GM18517 (cell line): ENCODE data around the gene TRIM16.
"Not testable (repeated sequence)": the region's sequence is repeated elsewhere in the genome, so short reads cannot be mapped to it uniquely, and the experiment has no call there.

Source experiments
- ATAC-seq: cut with Tn5 transposase; IDR thresholded peaks from one replicate; pipeline ENCODE4 v1.9.1; 2021; ENCODE audit warnings: mild to moderate bottlenecking, moderate library complexity; ENCODE audit not compliant: unreplicated experiment

The TRIM16 gene

DNA sequence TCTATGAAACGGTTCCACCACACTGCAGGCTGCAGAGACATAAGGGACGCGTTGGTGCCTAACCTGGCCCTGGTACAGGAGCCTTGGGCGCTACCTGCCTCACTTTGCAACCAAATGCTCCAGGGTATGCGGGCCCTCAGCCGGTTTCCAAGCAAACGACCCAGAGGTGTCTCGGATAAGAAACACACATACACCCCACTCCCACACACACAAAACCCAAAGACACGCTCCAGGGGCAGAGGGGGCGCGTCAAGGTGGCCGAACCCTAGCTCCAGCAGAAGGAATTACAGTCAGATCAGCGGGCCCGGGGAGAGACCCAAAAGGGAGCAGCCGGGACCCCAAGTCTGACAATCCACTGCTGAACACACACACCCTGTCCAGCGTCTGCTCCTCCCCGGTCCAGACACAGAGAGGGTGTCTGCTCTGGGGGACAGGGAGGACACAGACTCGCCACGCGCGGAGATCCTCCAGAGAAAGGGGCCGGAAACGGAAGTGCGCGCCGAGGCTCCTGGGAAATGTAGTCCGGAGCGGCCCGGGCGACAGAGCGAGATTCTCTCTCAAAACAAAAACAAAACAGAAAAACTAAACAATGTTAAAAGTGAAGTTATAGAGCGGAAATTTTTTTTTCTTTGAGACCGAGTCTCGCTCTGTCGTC is at the start of gene TRIM16:
TSS of gene TRIM16 (minus strand) at position 488 of the 655 bp plus-strand sequence. CDS start 32,702 bp downstream, outside the sequence.
- peak; percentile 83 for ATAC-seq

DNA sequence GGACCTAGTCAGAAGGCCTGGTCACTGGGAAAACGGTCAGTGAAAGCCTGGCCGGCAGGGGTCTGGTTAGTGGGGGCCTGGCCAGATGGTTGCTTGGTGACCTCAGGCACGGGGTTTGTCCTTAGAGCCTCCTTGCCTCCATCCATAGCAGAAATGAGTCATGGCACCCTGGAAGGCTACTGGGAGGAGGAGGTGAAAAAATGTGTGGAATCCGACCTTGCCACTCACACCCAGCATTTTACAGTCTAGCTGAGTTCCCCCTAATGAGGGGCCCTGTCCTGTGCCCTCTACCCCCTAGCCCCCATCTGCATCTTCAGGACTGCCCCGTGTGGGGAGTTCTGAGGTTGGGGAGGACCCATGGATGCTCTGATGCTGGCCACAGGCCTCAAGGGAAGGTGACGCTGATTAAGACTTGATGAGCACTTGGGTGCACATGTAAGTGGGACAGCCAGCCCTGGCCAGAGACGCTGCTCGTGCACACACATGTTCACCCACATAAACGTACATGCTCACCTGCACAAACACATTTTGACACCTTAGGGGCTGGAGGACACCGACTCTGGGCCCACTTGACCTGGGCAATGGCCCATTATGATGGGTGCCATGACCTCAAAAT is 49.2 kb upstream of the TRIM16 start:
- not testable (repeated sequence) for ATAC-seq

DNA sequence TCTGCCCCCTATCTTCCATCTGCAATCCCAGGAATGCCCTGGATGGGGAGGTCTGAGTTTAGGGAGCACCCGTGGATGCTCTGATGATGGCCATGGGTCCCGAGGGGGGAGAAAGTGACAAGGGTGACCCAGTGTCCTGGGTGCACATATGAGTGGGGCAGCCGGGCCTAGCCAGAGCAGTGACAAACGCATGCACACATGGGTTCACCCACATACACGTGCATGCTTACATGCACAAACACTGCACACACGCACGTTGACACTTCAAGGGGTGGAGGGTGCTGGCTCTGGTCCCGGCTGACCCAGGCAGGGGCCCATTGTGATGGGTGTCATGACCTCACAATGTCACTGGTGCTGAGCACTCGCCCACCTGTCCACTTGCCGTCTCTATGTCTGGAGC is 47.8 kb upstream of the TRIM16 start, which contains the start of gene TBC1D26:
TSS of gene TBC1D26 (plus strand) at position 384 of the 400 bp plus-strand sequence. CDS start 3,066 bp downstream, outside the sequence.
- not testable (repeated sequence) for ATAC-seq

DNA sequence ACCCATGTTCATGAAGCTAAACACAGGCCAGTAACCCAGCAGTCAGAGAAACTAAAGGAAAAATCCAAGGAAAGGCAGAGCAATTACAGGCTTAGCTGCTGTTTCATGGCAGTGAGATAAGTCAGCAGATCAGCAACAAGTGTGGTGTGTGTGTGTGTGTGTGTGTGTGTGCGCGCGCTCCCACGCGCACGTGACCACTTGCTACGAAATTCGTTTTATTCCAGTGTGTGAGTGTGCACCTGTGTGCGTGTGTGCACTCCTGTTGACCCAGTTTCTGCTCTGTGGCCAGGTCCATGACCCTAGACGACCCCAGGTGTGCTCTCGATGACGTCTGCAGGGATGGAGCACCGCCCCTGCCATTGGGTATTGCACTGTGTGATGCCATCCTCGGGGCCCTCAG is 46.4 kb upstream of the TRIM16 start:
- not testable (repeated sequence) for ATAC-seq

DNA sequence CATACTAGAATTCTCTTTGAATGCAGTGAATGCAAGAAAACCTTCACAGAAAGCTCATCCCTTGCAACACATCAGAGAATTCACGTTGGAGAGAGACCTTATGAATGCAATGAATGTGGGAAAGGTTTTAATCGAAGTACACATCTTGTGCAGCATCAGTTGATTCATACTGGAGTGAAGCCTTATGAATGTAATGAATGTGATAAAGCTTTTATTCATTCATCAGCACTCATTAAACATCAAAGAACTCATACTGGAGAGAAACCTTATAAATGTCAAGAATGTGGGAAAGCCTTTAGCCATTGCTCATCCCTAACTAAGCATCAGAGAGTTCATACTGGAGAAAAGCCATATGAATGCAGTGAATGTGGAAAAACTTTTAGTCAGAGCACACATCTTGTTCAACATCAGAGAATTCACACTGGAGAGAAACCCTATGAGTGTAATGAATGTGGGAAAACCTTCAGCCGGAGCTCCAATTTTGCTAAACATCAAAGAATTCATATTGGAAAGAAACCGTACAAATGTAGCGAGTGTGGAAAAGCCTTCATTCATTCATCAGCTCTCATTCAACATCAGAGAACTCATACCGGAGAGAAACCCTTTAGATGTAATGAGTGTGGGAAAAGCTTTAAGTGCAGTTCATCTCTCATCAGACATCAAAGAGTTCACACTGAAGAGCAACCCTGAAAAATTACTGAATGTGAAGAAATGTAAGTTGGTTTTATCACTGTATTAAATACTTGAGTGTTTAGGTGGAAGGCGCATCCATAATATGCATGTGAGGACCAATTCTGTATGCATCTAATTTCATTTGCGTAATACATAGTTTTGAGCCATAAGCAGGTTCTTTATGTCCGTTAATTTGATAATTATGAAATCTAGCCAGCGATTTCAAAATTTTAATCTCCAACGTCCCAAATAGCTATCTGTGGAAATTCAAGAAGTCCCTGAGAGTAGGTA is 32.8 kb upstream of the TRIM16 start:
- ATAC-seq: not testable (repeated sequence)

DNA sequence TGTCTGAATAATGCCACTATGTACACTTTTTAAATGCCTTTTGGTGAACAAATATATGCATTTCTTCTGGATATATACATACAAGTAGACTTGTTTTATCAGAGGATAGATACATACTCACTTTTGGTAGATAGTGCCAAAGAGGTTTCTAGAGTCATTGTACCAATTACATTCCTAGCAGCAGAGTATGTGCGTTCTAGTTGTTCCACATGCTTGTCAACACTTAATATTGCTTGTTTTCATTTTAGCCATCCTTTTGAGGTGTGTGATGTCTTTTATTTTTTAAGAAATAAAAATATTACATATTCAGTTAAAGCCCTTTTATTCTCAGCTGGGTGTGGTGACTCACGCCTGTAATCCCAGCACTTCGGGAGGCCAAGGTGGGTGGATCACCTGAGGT is 24.8 kb upstream of the TRIM16 start:
- not testable (repeated sequence) for ATAC-seq

DNA sequence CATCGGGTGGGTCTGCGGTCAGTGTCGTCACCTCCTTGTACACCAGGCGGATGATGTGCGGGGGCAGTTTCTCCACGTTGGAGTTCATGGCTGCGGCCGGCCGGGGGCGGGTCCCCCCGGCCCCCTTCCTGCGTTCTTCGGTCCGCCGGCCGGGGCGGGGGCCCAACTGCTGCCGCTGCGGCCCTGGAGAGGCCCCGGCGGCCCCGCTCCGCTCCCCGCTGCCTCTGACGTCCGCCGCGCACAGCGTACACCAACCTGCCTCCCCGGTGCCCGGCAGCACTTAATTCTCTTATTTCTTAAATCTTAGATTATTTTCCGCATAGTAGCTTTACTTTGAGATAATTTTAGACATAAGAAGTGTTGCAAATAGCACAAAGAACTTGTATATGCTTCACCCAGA is 20.7 kb upstream of the TRIM16 start:
- ATAC-seq: not testable (repeated sequence)

DNA sequence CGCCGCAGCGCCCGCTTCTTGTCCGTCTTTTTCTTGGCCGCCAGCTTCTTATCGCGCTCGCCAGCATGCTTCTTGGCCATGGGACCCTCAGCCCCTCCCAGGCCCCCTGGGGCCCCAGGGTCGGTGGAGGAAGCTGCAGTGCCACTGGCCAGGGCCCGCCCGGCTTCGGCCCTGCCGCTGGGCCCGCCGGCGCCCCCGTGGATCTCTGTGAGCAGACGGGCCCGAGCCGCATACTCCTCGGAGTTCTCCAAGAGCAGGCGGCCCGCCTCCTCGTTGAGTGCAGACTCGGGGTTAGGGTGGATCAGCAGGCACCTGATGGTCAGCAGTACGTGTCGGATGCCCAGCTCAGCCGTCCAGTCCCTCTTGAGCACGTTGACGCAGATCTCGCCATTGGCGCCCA is 20.1 kb upstream of the TRIM16 start:
- not testable (repeated sequence) for ATAC-seq

DNA sequence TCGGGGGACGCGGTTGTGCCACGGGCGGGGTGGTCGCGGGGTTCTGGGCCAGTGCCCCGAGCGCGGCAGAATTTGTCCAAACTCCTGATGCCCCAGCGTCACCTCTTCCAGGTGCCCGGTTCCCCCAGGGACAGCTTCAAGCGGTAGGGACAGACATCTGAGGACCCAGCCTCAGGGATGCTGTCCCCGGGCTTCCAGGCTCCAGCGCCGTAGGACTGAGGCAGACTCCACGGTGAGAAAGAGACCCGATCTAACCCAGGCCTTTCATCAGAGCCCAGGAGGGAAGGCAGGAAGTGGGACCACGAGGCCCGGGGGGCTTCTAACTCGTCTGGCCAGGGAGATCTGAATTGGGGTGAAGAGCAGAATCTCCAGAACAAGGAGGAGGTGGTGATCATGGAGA is 15.8 kb upstream of the TRIM16 start:
- ATAC-seq: not testable (repeated sequence)

DNA sequence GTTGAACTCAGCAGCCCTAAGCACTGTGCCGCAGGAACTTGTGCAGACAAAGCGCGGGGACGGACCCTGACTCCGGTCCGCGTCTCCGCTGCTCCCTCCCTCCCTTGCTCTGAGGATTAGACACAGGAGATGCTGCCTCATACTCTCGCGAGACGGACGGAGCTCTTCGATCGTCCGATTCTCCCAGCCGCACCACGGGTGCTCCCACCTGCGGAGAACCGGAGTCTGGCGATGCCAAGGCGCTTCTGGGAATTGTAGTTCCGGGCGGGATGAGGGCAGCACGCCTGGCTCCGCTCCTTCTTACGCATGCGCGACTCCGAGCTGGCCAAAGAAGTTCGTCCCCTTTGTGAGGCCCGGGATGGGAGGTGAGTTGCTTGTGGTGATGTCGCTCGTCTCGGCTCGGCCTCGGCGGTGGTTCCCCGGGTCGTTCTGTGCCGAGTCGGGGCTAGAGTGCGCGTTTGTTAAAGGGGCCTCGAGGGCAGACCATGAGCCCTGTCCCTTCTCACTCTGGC is 15.4 kb upstream of the TRIM16 start, which contains the start of gene ZNF286A:
TSS of gene ZNF286A (plus strand) at position 340 of the 512 bp plus-strand sequence. CDS start 578 bp downstream, outside the sequence.
- peak; percentile 97 for ATAC-seq

DNA sequence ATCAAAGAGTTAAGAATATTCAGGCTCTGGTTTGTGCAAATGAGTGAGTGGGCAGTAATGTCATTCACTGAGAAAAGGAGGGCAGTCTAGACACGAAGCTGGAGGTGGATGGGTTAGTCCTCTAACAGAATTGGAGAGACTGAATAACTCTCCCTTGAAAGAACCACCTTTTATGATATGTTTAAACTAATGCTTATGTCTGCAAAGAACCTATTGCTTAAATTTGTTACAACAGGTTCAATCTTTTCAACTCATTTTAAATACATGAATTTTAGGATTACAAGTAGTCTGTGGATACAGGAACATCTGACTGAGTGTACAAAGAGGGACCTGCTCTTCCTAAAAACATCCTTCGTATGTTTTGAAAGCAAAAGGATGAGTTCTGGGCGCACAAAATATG is 14.9 kb upstream of the TRIM16 start:
- peak; percentile 2 for ATAC-seq

DNA sequence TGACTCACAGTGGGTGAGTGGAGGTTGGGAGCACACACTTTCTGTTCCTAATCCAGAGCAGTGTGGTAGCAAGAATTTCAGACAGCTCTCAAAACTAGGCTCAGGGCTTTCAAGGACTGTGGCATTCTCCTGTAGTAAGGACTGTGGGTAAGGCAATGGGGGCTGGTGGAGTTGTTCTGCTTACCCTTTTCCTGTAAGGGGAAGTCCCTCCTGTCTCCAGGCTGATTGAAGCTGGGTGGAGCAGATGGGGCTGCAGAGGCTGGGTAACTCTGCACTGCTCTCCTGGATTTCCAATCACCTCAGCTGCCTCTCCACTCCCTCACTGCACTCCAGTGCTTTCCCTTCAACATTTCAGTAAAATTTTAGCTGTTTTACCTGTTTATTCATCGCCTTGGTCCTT is 3.4 kb upstream of the TRIM16 start:
- ATAC-seq: not testable (repeated sequence)

DNA sequence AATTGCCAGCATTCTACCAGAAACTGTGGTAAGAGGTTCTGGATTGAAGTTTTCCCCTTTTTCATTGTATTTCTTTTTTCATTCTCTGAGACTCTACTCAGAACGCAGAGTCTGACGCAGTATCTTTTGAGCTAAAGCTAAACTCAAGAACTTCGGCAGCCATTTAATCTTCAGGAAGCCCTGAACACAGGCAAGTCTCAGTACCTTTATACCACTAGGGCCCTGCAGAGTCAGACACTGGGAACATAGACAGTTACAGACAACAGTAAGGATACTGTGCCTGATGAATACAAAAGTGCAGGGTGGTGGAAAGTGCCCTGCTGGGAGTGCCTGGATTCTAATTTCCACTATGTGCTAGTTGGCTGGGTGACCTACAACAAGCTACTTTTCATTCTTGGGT is 976 bp downstream of the TRIM16 start:
- not testable (repeated sequence) for ATAC-seq

DNA sequence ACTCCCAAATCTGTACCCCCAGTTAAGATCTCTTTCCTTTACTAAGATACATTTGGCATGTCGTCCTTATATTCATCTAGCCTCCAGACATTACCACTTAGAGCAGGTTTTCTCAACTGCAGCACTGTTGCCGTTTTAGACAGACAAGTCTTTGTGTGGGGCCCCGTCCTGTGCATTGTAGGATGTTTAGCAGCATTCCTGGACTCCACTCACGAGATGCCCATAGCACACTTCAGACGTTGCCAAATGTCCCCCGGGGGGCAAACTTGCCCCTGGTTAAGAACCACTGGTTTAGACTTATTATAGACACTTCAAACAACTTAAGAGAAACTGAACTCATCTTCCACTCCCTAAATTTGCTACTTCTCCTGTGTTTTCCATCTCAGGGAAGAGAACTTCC is 8.1 kb downstream of the TRIM16 start:
- ATAC-seq: not testable (repeated sequence)

DNA sequence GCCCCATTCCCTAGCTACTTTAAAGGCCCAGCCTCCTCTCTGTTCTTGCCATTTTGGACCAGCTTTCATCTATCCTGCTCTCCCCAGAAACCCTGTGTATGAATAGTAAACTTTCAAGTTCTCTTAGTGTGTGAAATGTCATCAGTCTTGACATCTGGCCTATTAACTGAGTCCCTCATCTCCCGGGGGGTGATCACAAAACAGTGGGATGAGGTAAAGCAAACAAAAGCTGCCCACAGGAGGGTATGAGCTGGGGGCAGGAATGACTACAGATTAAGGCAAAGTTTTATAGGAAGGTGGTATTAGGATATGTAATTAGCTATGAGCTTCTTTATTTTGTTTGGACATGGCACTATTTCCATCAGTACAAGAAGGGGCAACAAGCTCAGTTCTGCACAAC is 9.5 kb downstream of the TRIM16 start:
- ATAC-seq: not testable (repeated sequence)

DNA sequence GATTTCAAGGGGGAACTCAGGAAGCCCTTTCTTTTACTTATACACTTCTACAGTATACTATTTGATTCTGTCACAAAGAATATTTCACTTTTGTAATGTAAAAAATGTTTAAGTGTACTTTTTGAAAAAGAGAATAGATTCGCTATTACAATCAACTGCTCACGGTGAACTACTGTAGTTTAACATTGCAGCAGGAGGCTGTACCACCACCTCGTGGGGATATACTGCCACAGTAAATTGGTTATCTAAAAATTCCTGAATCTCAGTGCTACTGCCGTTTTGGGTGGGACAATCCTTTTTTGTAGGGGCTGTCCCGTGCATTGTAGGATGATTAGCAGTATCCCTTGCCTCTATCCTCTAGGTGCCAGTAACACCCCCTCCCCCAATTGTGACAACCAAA is 14.6 kb downstream of the TRIM16 start:
- not testable (repeated sequence) for ATAC-seq

DNA sequence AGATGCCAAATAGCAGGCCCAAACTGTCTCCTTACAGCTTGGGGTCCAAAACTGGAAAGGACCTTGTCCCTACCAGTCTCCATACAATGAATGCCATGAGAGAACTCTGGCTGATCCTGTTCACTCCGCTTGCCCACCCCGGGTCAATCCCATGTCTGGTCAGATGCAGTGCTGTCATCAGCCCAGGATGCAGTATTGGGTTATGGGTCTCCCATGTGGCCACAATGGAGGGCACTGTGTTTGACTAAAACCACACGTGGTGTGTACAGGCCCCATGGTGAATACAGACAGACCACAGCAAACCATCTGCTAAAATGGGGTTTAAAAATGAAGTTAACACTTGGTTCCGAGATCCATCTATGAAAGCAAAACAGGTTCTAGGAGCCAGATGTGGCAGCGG is 20.4 kb downstream of the TRIM16 start:
- ATAC-seq: no peak

DNA sequence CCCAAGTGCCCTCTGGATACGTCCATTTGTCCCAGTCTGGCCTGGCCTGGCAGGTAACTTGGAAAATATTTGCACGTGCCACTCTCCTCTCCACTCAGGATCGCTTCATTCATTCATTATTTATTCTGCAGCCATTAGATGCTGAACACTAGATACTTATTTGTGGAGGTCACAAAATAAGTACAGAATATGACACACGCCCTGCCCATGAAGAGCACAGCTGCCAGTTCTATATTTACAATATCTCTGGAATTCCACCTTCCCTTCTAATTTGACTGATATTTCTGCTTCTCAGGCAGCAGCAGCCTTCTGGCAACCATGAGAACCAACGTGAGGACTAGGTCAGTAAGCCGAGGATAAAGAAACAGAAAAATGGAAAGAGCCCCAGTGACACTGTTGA is 20.9 kb downstream of the TRIM16 start:
- no peak for ATAC-seq

DNA sequence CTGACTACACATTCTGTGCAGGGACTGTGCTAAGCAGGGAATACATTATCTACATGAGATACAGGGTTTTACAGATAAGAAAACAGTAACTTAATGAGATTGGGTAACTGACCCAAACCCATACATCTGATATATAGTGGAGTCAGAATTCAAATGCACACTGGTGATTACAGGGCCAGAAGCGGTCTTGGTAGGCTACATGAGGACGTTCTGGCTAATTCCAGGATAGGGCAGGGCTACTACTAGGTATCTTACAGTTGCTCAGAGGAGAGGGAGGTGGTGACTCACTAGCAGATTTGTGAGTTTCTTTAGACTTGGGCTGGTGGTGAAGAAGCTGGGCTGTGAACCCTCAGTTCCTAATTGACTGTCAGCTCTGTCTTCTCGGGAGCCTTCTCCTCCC is 21.4 kb downstream of the TRIM16 start:
- no peak for ATAC-seq

DNA sequence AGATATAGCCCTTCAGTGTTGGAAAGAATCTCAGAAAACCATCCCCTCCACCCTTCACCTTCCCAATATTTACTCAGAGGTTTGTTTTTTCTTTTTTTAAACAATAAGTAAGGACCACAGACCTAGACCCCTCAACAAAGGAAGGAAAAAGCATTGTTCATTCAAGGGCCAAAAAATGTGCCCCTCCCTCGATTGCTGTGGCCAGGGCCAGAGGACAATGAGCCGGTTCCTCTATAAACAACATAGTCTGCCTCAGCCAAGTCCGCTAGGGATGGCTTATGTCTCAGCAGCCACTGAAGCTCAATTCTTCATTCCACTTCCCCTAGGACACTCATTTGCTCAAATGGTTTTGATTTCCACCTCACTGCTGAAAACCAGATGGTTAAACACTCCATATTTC is 24.0 kb downstream of the TRIM16 start:
- no peak for ATAC-seq

DNA sequence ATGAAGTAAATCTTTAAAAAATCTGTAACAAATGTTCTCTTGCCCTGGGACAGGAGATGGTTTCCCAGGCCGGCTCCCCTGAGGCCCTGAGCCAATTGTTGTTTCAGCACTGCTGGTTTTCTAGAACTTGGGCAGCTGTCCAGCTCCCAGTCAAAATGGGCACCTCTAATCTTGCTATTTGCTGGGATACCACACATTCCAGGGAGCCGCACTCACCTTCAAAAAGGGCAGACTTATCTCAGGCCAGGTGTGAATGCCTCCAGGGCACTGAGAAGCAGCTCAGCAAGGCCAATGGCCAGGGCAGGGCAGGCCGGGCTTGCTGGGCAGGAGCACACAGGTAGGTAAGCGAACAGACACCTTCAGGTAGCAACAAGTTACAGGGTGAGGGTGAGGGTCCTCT is 24.4 kb downstream of the TRIM16 start:
- no peak for ATAC-seq
